Psoas muscle (tissue), 8 donors: ENCODE measurements around the gene TRAFD1. TPM values are rescaled to one million over a fixed set of nuclear protein-coding genes. Genes with fewer than 3 reads are reported as not detected.

Experiments used
- ATAC-seq, 4 donors: fragments of 200-7000 bp; cut with Tn5 transposase; one replicate each; pipeline ENCODE4 v1.9.1; 2020; ENCODE audit warnings: moderate library complexity in 3 of 4, mild to moderate bottlenecking in 2 of 4
- DNase-seq, 2 donors: peaks; one replicate each; pipeline ENCODE4 v3.0.0-alpha.2; 2020
- H3K27ac ChIP-seq: fragments of 200-600 bp; one replicate; pipeline ENCODE4 v1.8.0; 2022
- H3K27me3 ChIP-seq, 3 donors: fragments of 200-600 bp in 1 of 3; one replicate each; pipeline versions ENCODE4 v1.6.1 to v1.8.0; 2013 to 2022; ENCODE audit warnings: low read length in 2 of 3, mild to moderate bottlenecking in 2 of 3, moderate library complexity in 1 of 3; ENCODE audit not compliant: insufficient read depth in 3 of 3
- H3K36me3 ChIP-seq, 2 donors: fragments of 200-600 bp in 1 of 2; one replicate each; pipeline versions ENCODE4 v1.6.1 to v1.8.0; 2013 to 2022; ENCODE audit warnings: low read depth in 1 of 2, mild to moderate bottlenecking in 1 of 2, moderate library complexity in 1 of 2; ENCODE audit not compliant: insufficient read depth in 1 of 2
- H3K4me1 ChIP-seq: fragments of 200-600 bp; one replicate; pipeline ENCODE4 v1.8.0; 2022
- H3K4me3 ChIP-seq: fragments of 200-600 bp; one replicate; pipeline ENCODE4 v1.8.0; 2022; ENCODE audit warnings: mild to moderate bottlenecking
- H3K9me3 ChIP-seq: fragments of 200-600 bp; one replicate; pipeline ENCODE4 v1.8.0; 2022
- WGBS, 3 donors: extraction: QIAGEN DNeasy Blood & Tissue Kit; methylation state at CpG; one replicate each; pipeline versions ENCODE4 v1.1.6 to v1.1.7; 2013; 5-methylcytosine and 5-hydroxymethylcytosine counted together
- intact Hi-C, 2 donors: fragments of 100-400 bp; cut with DNase I; formaldehyde crosslinking; loops; one replicate each; pipeline versions ENCODE4 v1.11.0 to v1.14.2; 2022
- polyA plus RNA-seq, 3 donors: library from polyadenylated mRNA; stranded (reverse); fragments of 200-250 nt; gene quantifications; one replicate each; pipeline ENCODE4 v1.2.3, GENCODE V29; 2013
- total RNA-seq, 4 donors: library from RNA; stranded (reverse); fragmentation: NEBNext Ultra II Directional in 2 of 4; extraction: Animal tissue kit (Norgen Biotek cat#: 25700) in 2 of 4; gene quantifications; one replicate each; pipeline versions ENCODE4 v1.2.1 to v1.2.4, GENCODE V29; 2021 to 2023
- TF ChIP-seq, protein P1 (sequence below): fragments of 200-600 bp; IDR thresholded peaks from one replicate; pipeline ENCODE4 v1.8.0; 2022; ENCODE audit warnings: antibody characterized with exemption
- donor health status: healthy with polysubstance abuse.
- donor health status: DM: no; HTN: no; CAD: no; lungs with moderate emphysema.
- donor health status: Bipolar disorder and iron deficiency.
- donor health status: healthy.
- donor health status: DM: yes; HTN: yes; CAD: no.
- donor health status: DM: no; HTN: no; CAD: no.
- donor health status: DM: no; HTN: no; CAD: no.
- donor health status: DM: yes; HTN: yes; CAD: no.

Gene TRAFD1
- total and polyA plus RNA-seq, 7 donors, result 5.0 to 21.0 (median 16.0) TPM

GRCh38 chr12:112168561-112168971, 43.2 kb downstream of the TRAFD1 start:
- no peaks in the 10 kb centered on the region for H3K27me3 ChIP-seq
- intact Hi-C loops, result no loop called here
- WGBS, 3 donors, result 88 to 89% (median 89%) methylated on average over 8 of the region's 8 CpGs
- no peak for ATAC-seq
- H3K27ac ChIP-seq, result no peak overlapping the region
- H3K36me3 ChIP-seq, result peaks cover 0 to 87% of the 10 kb centered on the region in 2 donors
- H3K4me3 ChIP-seq, result no peak overlapping the region
- H3K9me3 ChIP-seq, result no peaks in the 10 kb centered on the region
- H3K4me1 ChIP-seq, result no peaks in the 10 kb centered on the region
- TF ChIP-seq, protein P1, sequence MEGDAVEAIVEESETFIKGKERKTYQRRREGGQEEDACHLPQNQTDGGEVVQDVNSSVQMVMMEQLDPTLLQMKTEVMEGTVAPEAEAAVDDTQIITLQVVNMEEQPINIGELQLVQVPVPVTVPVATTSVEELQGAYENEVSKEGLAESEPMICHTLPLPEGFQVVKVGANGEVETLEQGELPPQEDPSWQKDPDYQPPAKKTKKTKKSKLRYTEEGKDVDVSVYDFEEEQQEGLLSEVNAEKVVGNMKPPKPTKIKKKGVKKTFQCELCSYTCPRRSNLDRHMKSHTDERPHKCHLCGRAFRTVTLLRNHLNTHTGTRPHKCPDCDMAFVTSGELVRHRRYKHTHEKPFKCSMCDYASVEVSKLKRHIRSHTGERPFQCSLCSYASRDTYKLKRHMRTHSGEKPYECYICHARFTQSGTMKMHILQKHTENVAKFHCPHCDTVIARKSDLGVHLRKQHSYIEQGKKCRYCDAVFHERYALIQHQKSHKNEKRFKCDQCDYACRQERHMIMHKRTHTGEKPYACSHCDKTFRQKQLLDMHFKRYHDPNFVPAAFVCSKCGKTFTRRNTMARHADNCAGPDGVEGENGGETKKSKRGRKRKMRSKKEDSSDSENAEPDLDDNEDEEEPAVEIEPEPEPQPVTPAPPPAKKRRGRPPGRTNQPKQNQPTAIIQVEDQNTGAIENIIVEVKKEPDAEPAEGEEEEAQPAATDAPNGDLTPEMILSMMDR, result no peak
- DNase-seq, result no peak

DNA sequence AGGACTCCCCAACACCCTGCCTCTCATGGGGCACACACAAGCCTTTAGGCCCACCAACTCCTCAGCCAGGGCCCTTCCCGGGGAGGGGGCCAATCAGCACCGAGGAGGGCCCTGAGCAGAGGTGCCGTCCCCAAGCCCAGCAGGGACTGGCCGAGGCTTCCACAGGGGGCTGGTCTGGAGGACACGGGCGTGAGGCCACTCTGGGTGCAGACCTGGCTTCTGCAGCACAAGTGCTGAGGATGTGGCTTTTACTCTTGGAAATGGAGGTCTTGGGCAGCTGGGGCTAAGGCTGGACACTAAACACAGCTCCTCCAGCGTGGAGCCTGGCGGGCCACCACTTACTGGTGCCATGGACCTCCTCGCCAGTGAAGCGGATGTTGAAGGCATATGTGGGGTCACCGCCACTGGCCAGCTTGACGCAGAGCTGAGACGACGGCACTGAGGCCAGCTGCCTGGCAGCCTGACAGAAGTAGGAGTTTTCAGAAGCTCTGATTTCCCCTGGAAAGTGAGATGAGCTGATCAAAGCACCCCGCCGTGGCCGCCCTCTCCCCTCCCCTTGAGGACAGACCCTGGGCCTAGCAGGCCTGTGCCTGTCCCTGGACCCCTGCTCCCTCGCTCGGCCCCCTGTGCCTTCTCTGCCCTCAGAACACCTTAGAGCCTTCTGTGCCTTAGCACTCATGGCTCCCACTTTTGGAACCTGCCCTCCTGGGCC, 44.0 kb downstream of the TRAFD1 start:
- 80 to 86% (median 82%) methylated on average over 16 to 19 of the region's 19 CpGs for WGBS, 3 donors
- H3K27me3 ChIP-seq, result no peaks in the 10 kb centered on the region
- H3K9me3 ChIP-seq, result no peaks in the 10 kb centered on the region
- peaks cover 0 to 86% of the 10 kb centered on the region in 2 donors for H3K36me3 ChIP-seq
- intact Hi-C loops, result no loop called here
- no peak overlapping the region for H3K27ac ChIP-seq
- TF ChIP-seq, protein P1, result no peak
- no peaks in the 10 kb centered on the region for H3K4me1 ChIP-seq
- H3K4me3 ChIP-seq, result no peak overlapping the region
- DNase-seq, result no peak
- ATAC-seq, result no peak

DNA sequence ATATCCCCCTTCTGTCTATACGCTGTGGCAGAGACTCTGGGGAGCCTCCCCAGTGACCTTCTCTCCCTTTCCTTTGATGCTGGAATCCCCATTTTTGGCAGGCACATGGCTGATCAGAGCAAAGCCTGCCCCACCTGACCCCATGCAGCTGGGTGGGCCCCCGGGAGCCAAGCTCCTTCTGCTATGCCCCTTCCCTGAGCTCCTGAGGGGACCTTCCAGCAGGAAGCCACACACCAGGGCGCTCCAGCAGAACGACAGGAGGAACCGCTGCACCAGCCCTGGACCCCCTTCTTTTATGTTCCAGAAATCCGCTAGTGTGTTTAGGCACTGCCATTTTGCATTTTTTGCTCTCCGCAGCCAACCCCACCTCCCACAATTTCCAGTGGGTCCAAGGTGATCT, 44.6 kb downstream of the TRAFD1 start:
- no peak for ATAC-seq
- intact Hi-C loops, result no loop called here
- no peak overlapping the region for H3K27ac ChIP-seq
- TF ChIP-seq, protein P1, result no peak
- no peak for DNase-seq
- H3K36me3 ChIP-seq, result peaks cover 0 to 90% of the 10 kb centered on the region in 2 donors
- H3K9me3 ChIP-seq, result no peaks in the 10 kb centered on the region
- no peaks in the 10 kb centered on the region for H3K4me1 ChIP-seq
- WGBS, 3 donors, result 86 to 92% (median 89%) methylated on average over 7 of the region's 7 CpGs
- H3K4me3 ChIP-seq, result no peak overlapping the region
- H3K27me3 ChIP-seq, result no peaks in the 10 kb centered on the region

- 65 to 73% (median 67%) methylated on average over 8 of the region's 8 CpGs for WGBS, 3 donors
- DNase-seq (no peak), ATAC-seq (peak in 1 of 4 donors; percentile 37)
- intact Hi-C loops, result no loop called here
- peaks cover 0 to 95% of the 10 kb centered on the region in 2 donors for H3K36me3 ChIP-seq
- no peaks in the 10 kb centered on the region for H3K27me3 ChIP-seq
- no peak overlapping the region for H3K27ac ChIP-seq
- H3K9me3 ChIP-seq, result no peaks in the 10 kb centered on the region
- H3K4me1 ChIP-seq, result no peaks in the 10 kb centered on the region
- no peak overlapping the region for H3K4me3 ChIP-seq
- TF ChIP-seq, protein P1, result peak; percentile 21
Observed at GRCh38 chr12:112170376-112170775, 45.0 kb downstream of the TRAFD1 start.
